ENCODE data around the gene CACNA1H.
"Not testable (repeated sequence)": the region's sequence is repeated elsewhere in the genome, so short reads cannot be mapped to it uniquely, and the experiment has no call there.

The CACNA1H gene

DNA sequence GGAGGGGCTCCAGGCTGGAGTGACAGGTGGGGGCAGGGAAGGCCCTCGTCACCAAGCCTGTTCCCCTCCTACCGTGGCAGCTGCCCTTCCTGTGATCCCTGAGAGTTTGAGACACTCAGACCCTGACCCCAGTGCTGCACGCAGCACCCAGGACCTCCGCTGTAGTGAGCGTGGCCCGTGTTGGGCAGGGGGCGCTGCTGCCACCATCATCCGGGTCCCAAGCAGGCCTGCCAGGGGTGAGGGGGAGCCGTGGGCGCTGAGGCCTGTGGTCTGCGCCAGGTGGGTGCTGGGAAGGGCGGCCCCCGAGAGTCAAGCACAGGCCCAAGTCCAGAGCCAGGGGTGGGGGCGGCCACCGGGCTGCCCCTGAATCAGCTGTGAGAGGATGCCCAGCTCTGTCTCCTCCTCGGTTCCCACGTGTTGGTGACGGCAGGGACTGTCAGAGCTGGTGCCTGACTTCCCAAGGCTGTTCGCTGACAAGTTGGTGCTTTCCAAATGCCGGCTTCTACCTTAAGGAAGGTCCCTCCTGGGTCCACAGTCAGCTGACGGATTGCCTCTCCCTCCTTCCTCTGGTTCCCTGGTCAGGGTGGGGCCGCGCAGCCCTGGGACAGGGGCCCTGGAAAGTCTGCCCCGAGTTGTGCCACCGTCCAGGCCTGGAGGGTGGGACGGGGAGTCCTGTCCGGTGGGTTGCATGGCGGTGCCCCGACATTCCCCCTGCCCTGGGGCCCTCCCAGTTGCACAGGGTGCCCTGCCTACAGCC lies 41.1 kb downstream of the CACNA1H start:
- no peak for DNase-seq (ENCODE audit: low read depth)

DNA sequence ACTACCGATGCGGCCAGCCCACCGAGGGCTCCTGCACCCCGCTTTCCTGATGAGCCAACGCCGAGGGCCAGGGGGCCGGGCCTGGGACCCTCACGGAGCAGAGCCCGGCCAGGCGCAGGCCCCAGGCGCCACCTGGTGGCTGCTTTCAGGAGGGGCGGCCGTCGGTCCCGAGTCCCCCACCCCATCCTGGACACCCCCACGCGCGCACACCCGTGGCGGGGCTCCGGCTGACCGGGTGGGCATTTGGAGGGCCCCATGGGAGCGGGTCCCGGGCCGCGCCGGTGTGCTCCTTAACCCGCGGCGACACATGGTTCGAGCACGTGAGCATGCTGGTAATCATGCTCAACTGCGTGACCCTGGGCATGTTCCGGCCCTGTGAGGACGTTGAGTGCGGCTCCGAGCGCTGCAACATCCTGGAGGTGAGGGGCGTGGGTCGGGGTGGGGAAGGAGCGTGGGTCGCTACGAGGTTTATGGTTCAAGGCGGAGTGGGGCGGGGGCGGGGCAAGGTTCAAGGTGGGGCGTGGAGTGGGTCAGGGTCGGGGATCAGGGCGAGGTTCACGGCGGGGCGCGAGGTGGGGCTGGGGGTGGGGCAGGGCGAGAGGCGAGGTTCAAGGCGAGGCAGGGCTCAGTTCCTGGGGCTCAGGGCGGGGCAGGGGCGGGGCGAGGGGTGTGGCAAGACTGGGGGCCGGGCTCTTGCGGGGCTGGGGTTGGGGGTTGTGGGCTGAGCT lies 41.9 kb downstream of the CACNA1H start:
- no peak for DNase-seq (ENCODE audit: low read depth)

DNA sequence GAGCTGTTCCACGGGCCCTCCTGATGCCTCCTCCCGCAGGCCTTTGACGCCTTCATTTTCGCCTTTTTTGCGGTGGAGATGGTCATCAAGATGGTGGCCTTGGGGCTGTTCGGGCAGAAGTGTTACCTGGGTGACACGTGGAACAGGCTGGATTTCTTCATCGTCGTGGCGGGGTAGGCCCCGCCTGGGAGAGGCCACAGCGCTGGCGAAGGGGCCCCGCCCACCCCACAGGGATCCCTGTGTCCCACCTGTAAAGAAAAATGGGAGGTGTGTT lies 42.4 kb downstream of the CACNA1H start:
- no peak for DNase-seq (ENCODE audit: low read depth)

- no peak for DNase-seq (ENCODE audit: low read depth)
Observed at GRCh38 chr16:1196494-1196893, 43.6 kb downstream of the CACNA1H start.

- DNase-seq (ENCODE audit: low read depth), result no peak
Observed at GRCh38 chr16:1197237-1197866, 44.4 kb downstream of the CACNA1H start.

DNA sequence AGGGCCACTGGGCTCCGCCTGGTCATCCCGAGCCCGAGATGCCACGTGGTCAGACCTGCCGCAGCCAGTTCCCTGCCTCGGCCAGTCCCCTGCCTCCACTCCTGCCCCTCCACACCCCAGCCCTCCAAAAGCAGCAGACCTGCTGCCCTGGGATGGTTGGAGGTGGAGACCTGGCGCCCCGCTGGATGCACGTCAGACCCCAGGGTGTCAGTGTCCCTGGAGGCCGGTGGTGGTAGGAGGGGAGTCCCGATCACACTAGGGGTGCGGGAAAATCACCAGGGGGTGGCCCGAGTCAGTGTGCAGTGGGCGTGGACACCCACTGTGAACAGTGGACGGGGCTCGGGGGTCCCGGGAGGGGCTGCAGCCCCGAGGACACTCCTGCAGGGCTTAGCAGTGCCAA lies 45.3 kb downstream of the CACNA1H start:
- DNase-seq (ENCODE audit: low read depth), result no peak

DNA sequence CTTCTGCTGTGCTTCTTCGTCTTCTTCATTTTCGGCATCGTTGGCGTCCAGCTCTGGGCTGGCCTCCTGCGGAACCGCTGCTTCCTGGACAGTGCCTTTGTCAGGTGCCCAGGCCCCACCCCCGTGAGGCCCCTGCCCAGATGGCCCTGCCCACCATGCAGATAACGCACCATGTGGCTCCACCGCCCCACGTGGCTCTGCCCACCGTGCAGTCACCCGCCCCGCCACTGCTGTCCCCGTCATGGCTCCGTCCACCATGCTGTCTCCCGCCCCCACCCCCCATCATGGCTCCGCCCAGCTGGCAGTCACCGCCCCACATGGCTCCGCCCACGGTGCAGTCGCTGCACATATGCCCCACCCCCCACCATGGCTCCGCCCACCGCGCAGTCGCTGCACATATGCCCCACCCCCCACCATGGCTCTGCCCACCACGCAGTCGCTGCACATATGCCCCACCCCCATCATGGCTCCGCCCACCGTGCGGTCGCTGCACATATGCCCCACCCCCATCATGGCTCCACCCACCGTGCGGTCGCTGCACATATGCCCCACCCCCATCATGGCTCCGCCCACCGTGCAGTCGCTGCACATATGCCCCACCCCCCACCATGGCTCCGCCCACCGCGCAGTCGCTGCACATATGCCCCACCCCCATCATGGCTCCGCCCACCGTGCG lies 45.9 kb downstream of the CACNA1H start:
- not testable (repeated sequence) for DNase-seq (ENCODE audit: low read depth)

DNA sequence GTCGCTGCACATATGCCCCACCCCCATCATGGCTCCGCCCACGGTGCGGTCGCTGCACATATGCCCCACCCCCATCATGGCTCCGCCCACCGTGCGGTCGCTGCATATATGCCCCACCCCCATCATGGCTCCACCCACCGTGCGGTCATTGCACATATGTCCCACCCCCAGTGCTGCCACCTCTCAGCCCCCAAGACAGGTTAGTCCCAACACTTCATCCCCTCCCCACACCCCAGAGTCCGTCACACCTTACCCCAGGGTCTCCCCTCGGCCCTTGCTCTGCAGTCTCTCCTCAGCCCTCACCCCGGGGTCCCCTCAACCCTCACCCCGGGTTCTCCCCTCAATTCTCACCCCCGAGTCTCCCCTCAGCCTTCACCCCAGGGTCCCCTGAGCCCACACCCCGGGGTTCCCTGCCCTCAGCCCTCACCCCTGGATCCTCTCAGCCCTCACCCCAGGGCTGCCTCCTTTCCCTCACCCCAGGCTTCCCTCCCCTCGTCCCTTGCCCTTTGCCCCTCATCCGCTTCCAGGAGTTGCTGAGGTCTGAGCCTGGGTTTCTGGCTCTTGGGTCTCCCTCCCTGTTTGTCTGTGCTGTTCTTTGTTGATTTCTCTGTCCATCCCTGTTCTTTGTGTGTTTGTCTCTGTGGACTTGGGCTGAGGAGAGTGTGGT lies 46.6 kb downstream of the CACNA1H start:
- no peak for DNase-seq (ENCODE audit: low read depth)

DNA sequence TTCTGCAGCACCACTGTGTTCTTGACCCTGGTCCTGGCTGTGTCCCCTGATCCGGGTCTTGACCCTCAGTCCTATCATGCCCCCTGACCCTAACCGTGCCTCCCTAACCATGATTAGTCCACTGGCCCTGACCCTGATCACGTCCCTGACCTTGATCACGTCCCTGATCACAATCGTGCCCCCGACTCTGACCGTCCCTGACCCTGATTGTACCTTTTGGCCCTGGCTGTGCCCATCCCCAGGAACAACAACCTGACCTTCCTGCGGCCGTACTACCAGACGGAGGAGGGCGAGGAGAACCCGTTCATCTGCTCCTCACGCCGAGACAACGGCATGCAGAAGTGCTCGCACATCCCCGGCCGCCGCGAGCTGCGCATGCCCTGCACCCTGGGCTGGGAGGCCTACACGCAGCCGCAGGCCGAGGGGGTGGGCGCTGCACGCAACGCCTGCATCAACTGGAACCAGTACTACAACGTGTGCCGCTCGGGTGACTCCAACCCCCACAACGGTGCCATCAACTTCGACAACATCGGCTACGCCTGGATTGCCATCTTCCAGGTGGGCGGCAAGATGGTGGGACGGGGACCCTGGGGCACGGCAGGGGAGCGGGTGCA lies 47.2 kb downstream of the CACNA1H start:
- no peak for DNase-seq (ENCODE audit: low read depth)

DNA sequence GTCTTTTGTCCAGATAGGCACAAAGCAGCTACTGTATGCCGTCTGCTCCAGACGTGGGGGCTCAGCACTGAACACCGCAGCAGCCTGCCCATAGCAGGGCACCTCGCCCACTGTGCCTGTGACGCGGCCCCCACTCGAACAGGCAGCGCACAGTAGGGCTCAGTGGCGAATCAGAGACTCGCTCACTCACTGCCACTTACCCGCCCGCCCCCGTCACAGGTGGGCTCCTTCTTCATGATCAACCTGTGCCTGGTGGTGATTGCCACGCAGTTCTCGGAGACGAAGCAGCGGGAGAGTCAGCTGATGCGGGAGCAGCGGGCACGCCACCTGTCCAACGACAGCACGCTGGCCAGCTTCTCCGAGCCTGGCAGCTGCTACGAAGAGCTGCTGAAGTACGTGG lies 48.5 kb downstream of the CACNA1H start:
- DNase-seq (ENCODE audit: low read depth), result no peak

- DNase-seq (ENCODE audit: low read depth), result no peak
Observed at GRCh38 chr16:1202274-1202673, 49.4 kb downstream of the CACNA1H start.

DNA sequence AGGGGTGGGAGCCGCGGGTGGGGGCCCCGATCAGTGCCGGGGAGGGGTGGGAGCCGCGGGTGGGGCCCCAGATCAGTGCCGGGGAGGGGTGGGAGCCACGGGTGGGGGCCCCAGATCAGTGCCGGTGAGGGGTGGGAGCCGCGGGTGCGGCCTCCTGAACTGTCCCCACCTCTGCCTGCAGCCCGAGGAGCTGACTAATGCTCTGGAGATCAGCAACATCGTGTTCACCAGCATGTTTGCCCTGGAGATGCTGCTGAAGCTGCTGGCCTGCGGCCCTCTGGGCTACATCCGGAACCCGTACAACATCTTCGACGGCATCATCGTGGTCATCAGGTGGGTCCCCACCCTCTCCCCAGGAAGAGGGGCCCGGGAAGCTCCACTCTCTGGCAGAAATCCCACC lies 52.0 kb downstream of the CACNA1H start:
- no peak for DNase-seq (ENCODE audit: low read depth)

GRCh38 chr16:1206326-1206725 lies 53.4 kb downstream of the CACNA1H start:
- no peak for DNase-seq (ENCODE audit: low read depth)

GRCh38 chr16:1206786-1207185 lies 53.9 kb downstream of the CACNA1H start:
- no peak for DNase-seq (ENCODE audit: low read depth)

DNA sequence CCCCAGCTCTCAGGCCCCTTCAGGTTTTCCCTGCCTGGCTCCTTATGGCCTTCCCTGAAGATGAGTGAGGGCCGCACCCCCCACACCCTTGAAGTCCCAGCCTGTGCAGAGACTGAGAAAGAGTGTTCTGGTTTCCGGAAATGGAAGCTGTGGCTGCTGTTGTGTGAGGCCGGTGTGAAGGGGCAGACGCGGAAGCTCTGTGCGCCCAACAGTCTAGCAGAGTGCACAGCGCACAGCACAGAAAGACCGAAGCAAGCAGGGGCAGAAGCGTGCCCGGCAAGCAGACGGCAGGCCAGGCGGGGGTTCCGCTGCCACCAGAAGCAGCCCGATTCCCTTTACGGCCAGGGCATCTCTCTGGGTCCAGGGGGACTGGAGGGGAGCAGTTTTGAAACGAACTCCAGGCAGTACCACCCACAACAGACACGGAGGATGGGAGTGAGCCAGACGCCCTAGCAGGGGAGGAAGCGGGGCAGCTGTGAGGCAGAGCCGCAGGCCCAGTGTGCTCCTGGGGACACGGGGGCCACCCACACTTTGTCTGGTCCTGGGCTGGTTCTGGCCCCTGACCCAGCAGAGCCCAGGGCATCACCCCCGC lies 55.4 kb downstream of the CACNA1H start:
- no peak for DNase-seq (ENCODE audit: low read depth)

DNA sequence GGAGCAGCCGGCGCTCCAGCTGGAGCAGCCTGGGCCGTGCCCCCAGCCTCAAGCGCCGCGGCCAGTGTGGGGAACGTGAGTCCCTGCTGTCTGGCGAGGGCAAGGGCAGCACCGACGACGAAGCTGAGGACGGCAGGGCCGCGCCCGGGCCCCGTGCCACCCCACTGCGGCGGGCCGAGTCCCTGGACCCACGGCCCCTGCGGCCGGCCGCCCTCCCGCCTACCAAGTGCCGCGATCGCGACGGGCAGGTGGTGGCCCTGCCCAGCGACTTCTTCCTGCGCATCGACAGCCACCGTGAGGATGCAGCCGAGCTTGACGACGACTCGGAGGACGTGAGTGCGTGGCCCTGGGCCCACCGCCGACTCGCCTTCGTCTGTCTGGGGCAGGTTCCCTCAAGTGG lies 56.2 kb downstream of the CACNA1H start:
- DNase-seq (ENCODE audit: low read depth), result no peak

DNA sequence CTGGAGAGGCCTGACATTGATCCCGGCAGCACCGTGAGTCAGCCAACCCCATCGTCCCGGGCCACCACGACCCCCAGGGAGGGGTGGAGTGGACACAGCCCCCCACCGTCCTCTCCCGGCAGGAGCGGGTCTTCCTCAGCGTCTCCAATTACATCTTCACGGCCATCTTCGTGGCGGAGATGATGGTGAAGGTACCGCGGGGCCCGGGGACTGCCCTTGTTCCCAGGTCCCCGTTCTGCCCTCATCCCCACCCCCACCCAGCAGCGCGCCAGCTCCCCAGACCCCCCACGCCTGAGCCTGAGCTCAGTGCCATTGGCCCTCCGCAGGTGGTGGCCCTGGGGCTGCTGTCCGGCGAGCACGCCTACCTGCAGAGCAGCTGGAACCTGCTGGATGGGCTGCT lies 57.6 kb downstream of the CACNA1H start:
- DNase-seq (ENCODE audit: low read depth), result no peak

DNA sequence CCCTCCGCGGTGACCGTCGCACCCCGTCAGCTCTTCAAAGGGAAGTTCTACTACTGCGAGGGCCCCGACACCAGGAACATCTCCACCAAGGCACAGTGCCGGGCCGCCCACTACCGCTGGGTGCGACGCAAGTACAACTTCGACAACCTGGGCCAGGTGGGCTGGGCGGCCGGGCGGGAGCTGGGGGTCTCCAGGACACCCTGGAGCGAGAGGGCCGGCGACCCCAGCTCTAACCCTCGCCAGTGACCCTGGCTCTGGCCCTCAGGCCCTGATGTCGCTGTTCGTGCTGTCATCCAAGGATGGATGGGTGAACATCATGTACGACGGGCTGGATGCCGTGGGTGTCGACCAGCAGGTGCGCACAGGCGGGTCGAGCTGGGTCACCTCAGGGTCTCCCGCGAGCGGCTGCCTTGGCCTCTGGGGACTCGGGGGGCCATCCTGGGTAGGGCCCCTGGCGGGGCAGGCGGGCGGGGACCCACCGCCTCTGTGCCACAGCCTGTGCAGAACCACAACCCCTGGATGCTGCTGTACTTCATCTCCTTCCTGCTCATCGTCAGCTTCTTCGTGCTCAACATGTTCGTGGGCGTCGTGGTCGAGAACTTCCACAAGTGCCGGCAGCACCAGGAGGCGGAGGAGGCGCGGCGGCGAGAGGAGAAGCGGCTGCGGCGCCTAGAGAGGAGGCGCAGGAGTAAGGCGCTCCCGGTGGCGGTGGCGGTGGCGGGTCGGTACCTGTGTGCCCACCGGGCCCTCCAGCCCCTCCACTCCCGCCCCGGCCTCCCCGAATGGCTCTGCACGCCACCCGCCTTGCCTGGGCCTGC lies 58.8 kb downstream of the CACNA1H start:
- DNase-seq (ENCODE audit: low read depth), result no peak

DNA sequence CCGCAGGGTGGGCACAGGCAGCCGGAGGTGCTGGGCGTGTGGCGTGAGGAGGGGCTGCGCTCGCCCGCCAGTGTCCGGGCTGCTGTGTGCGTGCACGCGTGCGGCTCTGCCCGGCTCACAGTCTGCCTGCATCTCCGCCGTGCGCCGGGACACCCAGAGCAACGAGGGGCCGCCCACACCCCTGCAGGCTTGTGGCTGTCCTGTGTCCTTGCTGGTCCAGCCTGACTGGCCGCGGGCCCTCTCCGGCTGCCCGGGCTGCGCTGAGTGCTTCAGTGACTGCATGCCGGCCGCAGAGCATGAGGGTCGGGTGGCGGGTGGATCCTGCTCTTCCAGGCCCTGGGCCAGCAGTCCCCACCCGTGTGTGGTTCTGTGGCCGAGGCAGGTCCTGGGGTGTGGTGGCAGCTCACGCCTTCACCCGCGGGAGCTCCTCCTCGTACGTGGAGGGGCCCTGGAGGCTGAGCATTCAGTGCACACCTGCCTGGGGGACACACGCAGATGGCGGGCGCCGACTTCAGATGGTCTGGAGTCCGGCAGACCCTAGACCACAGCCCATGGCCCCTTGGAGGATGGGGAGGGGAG lies 59.8 kb downstream of the CACNA1H start:
- no peak for DNase-seq (ENCODE audit: low read depth)

DNA sequence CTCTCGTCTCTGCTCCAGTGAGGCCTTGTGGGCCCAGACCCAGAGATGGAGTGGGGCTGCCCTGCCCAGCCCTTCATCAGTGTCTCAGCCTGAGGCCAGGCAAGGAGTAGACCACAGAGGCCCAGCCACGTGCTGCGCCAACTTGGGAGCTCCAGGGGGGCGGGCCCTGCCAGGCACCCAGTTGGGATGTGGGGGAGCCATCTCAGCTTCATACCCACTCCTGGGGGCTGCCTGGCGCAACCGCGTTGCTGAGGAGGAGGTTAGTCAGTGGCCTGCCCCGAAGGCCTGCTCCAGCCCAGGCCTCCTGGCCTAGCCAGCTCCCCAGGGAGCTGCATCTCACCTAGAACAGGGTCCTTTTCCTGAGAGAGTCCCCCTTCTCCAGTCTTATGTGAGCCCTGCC lies 60.3 kb downstream of the CACNA1H start:
- DNase-seq (ENCODE audit: low read depth), result no peak

Measured in fibroblast of the conjunctiva (primary cell).